ENCODE data around the gene ARHGAP22. TPM values are rescaled to one million over a fixed set of nuclear protein-coding genes. Genes with fewer than 3 reads are reported as not detected.

ARHGAP22 gene
- total RNA-seq, 4 donors from 2014 or later = 3.2 to 24.0 (median 9.9) TPM

GRCh38 chr10:48450233-48450740, 154.6 kb downstream of the ARHGAP22 start:
- DNase-seq (ENCODE audit: low spot score) = no peak
- TF ChIP-seq CTCF (IDR thresholded peaks at IDR 0.05) = no peak
- no peak for ATAC-seq (ENCODE audit: low FRiP score)

GRCh38 chr10:48449501-48450232, 155.2 kb downstream of the ARHGAP22 start:
- ATAC-seq (ENCODE audit: low FRiP score) (no peak), DNase-seq (ENCODE audit: low spot score) (no peak)
- no peak for TF ChIP-seq CTCF (IDR thresholded peaks at IDR 0.05)

GRCh38 chr10:48448796-48449195, 156.1 kb downstream of the ARHGAP22 start:
- DNase-seq (ENCODE audit: low spot score) (no peak), ATAC-seq (ENCODE audit: low FRiP score) (no peak)
- TF ChIP-seq CTCF (IDR thresholded peaks at IDR 0.05) = no peak

- no peak for TF ChIP-seq CTCF (IDR thresholded peaks at IDR 0.05)
- ATAC-seq (ENCODE audit: low FRiP score) (no peak), DNase-seq (ENCODE audit: low spot score) (no peak)
Observed at GRCh38 chr10:48447356-48448215, 157.3 kb downstream of the ARHGAP22 start.

- no peak for TF ChIP-seq CTCF (IDR thresholded peaks at IDR 0.05)
- no peak for DNase-seq (ENCODE audit: low spot score)
- ATAC-seq (ENCODE audit: low FRiP score) = no peak
Observed at GRCh38 chr10:48446785-48447184, 158.1 kb downstream of the ARHGAP22 start.

GRCh38 chr10:48445932-48446331, 158.9 kb downstream of the ARHGAP22 start:
- no peak for DNase-seq (ENCODE audit: low spot score)
- no peak for ATAC-seq (ENCODE audit: low FRiP score)
- TF ChIP-seq CTCF (IDR thresholded peaks at IDR 0.05) = no peak

Measured in omental fat pad (tissue), 4 donors.